DMS153 treated with DMSO at 0.1 percent for 48 hours (cell line): ENCODE data around the gene CAMTA1.
A peak's percentile ranks its signal among the peaks of the same experiment; 100 is the strongest.

Source experiments
- DNase-seq: peaks from one replicate; lab custom pipeline; 2025; ENCODE audit not compliant: unreplicated experiment; lab: John Stamatoyannopoulos, UW

CAMTA1 gene

DNA sequence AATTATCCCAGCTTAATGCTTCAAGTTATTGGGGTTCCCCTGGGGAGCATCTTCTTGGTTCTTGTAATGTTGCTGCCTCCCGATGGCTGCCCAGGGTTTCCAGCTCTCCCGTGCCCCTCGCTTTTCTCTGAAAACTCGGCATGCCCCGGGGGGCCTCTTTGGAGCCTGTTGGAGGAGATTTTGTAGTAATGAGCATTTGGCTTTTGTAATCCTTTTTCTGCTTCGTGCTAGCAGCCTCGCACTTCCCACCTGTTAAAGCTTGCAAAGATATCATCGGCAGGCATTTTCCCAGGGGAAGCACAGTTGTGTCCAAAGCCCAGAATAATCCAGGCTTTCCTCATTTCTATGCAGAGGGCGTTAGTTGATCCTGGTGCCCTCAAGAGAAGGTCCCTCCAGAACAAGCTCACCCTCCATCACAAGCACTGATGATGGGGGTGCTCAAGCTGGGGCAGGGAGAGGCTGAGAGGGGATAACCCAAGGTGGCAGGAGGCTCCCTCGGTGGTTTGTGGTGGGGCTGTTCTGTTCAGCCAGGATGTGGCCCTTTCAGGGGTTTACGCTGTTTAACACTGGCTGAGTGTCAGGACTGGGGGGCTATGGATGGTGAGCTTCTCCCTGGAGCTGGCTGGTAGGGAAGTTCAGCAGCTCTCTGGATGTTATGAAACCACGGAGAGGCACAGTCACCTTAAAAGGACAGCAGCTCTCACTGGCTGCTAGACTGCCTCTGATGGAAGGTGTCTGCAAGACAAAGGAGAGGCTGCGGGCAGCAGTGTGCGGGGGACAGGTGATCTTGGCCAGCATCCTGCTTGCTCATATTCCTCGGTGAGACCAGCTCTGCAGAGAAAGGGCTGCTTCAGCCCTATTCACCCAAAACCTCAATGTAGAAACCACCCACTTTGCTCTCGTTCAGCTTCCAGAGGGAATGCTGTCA, 508.7 kb downstream of the CAMTA1 start:
- no peak for DNase-seq

DNA sequence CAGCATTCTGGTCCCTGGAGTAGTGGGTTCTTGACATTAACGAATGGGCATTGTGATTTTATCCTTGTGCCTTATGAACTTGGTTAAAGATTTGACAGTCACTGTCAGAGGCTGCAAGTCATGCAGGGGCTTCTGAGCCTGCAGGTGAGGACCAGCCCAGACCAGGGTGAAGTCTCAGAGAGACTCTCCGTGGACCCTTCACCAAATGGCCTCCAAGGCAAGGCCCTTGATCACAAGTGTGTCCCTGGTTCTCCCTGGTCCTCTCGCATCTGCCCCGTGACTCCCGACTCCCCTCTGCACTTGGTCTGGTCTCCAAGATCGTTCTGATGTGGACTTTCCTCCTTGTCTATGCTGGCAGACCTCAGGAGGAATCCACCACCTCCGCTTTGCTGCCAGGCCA, 509.4 kb downstream of the CAMTA1 start:
- no peak for DNase-seq

DNA sequence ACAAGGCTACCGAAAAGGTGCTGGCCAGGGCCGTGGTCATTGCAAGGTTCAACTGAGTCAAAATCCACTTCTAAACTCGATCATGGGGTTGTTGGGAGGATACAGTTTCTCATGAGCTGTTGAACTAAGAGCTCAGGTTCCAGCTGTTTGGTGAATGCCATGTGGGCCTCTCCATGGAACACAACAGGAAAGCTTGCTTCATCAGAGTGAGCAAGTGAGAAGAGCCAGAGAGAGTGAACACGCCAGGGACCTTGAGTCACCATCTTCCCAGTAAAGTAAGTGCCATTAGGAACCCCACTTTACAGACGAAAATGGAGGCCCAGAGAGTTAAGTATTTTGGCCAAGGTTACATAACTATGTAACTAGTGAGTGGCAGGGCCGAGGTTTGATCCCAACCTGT, 510.7 kb downstream of the CAMTA1 start:
- no peak for DNase-seq

DNA sequence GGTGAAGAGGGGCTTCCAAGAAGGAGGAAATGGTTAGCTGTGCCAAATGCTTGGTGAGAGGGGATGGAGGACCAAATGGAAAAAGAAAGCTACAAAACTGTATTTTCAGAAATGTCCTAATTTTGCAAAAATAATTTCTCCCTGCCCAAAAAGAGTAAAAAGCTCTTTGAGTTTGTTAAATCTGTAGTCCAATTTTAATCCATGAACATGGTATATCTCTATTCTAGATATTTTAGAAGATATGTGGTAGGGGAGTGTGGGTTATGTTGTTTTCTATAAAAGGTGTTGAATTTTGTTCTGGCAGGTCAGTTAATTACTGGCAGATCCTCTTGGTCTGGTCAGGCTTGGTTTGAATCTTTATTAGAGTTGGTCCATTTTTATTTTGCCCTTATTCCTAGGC, 511.7 kb downstream of the CAMTA1 start:
- no peak for DNase-seq

DNA sequence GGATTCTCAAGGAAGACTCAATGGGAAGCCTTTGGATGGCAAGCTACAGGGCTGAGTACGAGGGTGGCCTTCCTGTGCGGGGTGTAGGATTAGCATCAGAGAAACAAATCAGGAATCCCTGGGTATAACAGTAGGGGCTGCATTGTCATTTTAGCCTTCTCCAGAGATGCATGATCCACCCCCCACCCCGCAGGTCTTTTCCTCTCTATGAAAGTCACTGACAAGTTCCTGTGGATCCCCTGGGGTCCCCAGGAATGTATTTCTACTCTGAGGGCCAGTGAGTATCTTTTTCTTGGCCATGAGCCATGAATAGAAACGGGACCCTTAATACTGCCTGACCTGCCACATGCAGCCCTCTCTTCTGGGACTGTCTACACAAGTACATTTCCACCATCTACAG, 512.9 kb downstream of the CAMTA1 start:
- no peak for DNase-seq

DNA sequence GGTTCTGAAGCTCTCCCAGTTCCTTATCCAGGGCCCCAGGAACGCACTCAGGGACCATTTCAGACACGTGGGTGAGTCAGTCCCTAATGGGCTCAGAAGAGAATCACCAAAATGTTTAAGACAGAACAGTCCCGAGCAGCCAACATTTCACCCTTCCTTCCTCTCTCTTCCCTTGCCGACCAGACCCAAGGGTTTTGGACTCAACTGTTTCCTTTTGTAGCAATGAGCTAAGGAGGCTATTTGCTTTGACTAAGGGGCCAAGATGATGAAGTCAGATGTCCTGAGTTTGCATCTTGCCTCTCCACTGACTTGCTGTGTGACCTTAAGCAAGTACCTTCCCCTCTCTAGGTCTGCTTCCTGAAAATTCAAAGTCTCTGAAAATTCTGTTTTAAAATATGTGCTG, 513.5 kb downstream of the CAMTA1 start:
- DNase-seq: no peak

DNA sequence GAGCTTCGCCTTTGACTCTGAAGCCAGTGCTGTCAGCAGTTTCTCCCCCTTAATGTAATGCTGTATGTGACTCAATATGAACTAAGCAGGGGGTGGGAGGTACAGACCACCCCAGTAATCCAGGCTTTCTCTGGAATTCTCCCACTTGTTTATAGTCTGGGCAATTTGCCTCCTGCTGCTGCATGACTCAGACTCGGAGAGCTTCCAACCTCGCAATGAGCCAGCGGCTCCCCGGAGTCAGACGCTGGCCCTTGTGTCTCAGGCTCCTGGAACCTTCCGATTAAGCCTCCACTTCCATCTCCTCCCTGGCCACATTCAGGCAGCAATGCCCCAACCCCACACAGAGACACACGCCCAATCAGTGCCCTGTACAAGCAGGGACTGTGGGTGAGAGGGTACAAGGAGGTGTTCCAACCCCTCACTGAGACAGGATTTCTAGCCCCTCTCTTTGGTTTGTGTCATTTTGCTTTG, 514.1 kb downstream of the CAMTA1 start:
- no peak for DNase-seq

DNA sequence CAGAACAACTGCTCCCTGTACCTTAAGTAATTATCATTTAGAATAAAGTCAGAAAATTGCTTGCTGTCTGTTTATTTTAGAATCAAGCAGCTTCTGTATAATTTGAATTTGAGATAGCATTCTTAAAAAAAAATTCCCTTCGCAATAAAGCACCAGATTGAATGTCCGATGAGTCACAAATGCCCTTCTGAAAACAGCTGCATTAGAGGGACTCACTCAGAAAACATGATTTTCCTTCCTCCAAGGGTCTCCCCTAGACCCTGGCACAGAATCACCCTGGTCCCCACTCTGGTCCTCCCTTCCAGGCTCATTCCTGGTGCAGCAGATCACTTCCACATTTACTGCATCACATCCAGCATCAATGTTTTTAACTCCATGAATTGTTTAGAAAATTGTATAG, 514.7 kb downstream of the CAMTA1 start:
- DNase-seq: no peak

DNA sequence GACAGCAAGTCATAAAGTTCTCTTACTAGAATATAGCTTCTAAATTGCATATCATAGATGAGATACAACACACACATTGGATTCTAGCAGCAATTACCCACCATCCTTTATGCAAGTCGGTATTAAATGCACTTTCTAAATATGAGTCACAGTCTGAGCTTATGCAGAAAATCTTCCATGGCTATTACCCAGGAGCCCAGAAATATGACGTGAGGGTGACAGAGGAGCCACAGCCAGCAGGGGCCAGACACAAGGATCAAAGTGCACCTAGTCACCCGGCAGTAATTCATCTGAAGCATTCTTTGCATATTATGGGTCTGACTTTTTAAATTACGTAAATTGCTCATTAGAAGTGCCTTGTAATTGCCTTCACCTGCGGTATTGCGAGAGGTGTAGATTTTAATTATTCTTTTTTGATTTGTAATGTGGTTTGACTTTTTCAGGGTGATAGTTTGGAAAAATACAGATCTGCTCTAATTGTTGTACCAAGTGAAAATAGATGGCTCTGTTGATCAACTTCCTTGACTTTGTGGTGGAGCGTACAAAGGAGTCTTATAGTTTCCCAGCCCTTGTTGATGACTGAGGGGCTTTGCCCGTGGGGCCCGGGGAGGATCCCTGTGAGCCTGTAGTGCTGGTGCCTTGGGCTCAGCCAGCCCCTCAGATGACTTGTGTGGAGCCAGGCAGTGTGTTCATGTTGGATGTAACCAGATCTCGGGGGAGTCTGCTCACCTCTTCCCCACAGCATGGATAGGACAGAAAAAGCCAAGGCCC, 515.8 kb downstream of the CAMTA1 start:
- no peak for DNase-seq

DNA sequence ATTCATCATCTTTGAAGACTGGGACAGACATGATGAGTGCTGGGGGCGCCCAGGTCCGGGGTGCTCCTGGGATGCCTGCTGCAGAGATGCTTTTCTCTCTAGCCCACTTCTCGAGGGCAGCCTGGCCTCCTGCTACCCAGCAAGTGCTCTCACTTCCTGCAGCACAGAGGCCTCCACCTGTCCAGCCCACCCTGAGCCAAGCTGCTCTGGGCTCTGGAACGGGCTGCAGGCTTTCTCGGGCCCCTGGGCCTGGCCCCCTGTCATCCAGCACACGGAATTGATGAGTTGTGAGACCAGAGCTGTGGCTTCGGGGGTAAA, 516.4 kb downstream of the CAMTA1 start:
- DNase-seq: no peak

DNA sequence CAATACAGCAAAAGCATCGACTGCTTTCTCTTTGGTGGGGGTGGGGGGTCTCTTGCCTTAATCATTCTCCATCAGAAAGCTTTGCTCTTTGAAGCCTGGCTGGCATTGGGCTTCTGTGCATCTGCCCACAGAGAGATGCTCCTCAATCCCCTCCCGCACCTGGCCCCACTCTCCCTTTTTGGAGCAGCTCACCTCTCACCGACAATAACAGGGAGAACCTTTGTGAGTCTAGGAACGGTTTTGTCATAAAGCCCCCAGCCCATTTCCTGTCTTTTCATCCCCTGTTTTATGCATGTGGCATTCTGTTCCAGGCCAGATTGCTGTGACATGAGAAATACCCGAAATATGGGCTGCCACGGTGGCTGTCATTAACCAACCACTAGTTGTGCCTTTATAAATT, 516.9 kb downstream of the CAMTA1 start:
- DNase-seq: no peak

DNA sequence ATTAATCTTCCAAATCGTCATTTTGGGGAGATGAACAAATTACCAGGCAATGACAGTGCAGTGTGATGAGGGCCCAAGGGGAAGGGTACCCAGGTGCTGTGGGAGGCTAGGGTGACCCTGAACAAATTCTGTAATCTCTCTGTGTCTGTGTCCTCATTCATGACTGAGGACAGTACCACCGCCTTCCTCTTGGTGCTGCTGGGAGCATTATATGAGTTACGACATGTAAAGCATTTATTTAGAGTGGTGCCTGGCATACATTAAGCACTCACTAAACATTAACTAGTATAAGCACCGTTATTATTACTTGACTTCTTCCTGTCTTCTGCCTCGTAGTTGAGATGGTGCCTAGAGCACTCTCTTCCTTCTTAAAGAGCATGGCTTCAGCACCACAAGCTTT, 517.6 kb downstream of the CAMTA1 start:
- no peak for DNase-seq

DNA sequence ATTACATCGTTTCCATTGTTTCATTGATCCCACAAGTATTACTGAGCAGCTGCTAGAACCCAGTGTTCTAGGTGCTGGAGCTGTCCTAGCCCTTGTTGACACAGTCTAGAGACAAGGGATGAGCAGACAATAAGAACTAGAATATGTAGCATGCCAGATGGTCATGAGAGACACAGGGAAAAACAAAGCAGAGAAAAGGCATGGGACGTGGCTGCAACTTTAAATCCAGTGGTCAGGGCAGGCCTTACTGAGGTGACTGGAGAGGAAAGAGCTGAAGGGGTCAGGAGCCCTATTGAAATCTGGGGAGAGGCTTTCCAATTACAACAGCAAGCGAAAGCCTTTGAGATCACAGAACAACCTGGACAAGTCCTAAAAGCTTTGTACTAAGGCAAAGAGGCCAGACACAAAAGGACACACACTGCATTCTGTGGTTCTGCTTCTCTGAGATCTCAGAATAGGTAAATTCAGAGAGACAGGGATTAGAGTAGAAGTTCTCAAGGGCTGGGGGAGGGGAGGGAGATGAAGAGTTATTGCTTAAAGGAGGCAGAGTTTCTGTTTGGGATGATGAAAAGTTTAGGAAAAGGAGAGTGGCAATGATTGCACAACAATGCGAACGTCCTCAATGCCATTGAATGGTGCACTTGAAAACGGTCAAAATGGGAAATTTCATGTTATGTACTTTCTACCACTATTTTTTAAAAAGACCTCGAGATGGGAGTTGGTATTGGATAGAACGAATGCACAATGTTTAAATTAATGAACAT, 518.5 kb downstream of the CAMTA1 start:
- no peak for DNase-seq

DNA sequence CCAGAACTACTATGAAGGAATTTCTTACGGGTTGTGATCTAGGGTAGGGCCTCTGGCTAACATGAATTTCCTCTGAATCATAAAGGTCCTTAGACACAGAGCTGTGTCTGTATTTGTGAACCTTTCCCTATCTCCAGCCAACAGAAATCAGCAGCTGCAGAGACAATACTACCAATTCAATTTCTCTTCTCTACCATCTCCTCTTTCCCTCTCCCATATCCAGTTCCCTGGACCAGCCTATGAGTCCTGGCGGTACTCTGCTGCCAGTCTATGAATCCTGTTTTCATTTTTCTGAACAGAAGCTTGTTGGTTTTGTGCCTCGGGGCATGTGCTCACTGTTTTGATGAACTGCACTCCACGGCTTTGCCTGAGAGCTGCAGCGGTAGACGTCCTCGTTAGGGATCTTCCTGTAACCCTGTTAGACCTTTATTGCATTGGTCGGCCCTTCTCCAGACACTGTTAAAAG, 527.9 kb downstream of the CAMTA1 start:
- peak; percentile 73 for DNase-seq

DNA sequence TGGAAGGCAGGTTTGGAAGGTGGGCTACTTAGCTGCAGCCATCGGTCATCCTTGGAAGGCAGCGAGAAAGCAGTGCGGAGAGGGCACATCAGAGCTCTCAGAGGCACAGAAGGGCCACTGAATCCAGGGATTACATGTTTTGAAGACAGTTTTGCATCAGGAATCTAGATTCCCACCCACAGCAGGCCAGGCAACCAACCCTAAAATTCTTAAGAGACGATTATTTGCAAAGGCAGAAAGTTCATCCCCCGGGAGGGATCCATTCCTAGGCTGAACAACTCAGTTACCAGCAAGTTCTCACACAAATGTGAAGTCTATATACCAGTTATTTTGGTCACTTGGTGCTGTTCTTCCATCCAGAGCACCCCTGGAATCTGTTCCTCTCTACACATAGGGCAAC, 528.6 kb downstream of the CAMTA1 start:
- no peak for DNase-seq

DNA sequence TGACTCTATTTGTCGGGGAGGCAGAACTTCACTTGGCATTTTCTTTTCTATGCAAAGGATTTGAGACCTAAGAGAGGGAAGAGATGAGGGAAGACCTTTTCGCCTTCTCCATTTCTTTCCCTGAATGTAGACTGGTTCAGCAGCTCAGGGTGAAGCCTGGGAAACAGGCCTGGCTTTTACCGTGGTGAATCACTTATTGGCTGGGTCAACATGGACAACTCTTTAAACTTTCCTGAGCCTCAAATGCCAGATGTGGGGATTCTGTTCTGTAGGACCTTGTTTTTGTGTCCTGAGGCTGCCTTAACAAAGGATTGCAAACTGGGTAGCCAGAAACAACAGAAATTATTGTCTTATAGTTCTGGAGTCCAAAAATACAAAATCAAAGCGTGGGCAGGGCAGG, 530.1 kb downstream of the CAMTA1 start:
- DNase-seq: no peak

DNA sequence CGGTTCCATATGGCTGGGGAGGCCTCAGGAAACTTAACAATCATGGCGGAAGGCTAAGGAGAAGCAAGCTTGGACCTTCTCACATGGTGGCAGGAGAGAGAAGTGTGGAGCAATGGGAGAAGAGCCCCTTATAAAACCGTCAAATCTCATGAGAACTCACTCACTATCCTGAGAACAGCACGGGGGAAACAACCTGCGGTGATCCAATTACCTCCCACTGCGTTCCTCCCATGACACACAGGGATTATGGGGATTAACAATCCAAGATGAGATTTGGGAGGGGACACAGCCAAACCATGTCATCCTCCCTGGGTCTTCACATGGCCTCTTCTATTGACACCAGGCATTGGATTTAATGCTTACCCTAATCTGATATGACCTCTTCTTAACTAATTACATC, 530.7 kb downstream of the CAMTA1 start:
- no peak for DNase-seq

DNA sequence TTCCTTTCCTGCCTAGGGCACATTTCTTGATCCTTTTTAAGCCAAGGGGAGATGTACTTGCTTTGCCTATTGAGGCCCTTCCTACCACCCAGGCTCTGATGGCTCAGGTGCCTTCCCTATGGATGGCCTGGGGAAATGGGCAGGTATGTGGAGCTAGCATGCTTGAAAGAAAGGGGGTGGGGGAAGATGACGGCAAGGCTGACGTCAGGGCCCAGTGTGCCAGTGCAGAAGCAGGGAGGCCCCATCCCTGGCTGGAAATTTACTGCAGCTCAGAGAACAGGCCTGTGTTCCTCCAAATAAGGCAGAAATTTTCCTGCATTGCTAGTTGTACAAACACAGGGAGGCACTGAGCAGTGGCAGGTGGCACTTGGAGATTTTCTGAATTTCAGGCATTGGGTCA, 532.6 kb downstream of the CAMTA1 start:
- no peak for DNase-seq

DNA sequence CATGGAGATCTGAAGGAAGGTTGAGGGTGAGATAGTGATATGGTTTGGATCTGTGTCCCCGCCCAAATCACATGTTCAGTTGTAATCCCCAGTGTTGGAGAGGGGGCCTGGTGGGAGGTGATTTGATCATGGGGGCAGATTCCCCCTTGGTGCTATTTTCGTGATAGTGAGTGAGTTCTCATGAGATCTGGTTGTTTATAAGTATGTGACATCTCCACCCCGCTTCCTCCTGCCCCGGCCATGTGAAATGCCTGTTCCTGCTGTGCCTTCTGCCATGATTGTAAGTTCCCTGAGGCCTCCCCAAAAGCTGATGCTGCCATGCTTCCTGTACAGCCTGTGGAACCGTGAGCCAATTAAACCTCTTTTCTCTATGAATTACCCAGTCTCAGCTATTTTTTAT, 533.9 kb downstream of the CAMTA1 start:
- DNase-seq: no peak

DNA sequence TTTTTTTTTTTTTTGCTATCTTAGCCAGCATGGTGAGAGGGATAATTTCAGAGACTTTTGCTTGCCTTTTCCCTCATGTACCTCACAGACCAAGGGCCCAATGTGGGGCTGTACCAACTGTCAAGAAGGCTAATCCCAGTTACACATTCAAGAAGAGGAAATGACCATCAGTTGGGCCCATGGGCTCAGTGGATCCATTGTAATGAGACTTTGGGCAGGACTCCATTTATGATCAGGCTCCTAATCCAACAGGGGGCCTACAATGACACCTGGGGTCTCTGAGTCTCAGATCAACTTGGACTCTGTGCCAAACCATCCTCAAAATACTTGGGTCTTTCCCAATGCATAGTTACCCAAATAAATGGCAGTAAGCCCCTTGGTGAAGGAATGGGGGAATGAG, 535.4 kb downstream of the CAMTA1 start:
- no peak for DNase-seq

DNA sequence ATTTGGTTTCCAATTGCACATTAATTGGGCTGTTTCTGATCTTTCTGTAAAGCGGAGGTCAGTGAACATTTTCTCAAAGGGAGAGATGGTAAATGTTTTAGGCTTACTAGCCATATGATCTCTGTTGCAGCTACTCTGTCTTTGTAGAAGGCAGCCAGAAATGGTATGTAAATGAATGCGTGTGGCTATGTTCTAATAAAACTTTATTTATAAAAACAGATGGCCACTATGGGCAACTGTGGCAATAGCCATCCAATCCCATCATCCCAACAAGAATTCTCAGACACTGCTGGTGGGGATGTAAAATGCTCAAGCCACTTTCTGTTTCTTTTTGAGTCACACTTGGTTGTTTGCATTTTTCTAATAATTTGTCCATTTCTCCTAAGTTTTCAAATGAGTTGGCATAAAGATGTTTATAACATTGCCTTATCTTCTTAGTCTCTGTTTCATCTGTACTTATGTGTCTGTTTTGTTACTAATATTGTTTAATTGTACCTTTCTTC, 537.1 kb downstream of the CAMTA1 start:
- no peak for DNase-seq
